SKM-1 (cell line): ENCODE measurements around the gene PARD3.
"Not testable (repeated sequence)": the region's sequence is repeated elsewhere in the genome, so short reads cannot be mapped to it uniquely, and the experiment has no call there.

ENCODE experiments used
- DNase-seq: peaks from one replicate; lab custom pipeline; 2025; ENCODE audit not compliant: unreplicated experiment; lab: John Stamatoyannopoulos, UW

Gene PARD3

DNA sequence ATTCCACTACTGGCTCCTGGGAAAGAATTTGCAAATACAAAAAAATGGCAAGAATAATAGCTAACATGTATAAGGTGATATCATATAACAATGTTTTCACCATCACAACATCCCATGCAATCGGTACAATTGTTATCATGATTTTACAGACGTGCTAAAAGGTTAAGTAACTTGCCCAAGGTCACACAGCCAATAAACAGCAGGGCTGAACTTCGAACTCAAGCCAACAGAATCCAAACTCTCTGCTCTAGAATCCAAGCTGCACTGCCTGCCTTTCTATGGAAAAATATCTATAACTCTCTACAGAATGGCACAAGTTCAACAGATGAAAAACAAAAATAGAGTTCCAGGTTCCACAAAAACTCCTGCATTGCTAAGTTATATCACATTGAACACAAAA lies 160.9 kb downstream of the PARD3 start:
- DNase-seq = no peak

DNA sequence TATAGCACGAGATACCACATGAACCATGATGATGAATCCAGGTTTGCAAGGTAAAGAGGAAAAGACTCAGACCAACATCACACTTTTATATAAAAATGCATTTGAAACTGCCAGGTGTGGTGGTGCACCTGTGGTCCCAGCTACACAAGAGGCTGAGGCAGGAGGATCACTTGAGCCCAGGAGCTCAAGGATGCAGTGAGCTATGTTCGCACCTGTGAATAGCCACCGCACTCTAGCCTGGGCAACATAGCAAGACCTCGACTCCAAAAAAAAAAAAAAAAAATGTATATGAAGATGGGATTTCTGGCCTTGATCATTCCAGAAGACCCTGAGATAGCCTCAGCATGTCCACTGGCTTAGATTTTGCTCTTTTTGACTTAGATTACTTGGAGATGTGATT lies 161.6 kb downstream of the PARD3 start:
- no peak for DNase-seq

DNA sequence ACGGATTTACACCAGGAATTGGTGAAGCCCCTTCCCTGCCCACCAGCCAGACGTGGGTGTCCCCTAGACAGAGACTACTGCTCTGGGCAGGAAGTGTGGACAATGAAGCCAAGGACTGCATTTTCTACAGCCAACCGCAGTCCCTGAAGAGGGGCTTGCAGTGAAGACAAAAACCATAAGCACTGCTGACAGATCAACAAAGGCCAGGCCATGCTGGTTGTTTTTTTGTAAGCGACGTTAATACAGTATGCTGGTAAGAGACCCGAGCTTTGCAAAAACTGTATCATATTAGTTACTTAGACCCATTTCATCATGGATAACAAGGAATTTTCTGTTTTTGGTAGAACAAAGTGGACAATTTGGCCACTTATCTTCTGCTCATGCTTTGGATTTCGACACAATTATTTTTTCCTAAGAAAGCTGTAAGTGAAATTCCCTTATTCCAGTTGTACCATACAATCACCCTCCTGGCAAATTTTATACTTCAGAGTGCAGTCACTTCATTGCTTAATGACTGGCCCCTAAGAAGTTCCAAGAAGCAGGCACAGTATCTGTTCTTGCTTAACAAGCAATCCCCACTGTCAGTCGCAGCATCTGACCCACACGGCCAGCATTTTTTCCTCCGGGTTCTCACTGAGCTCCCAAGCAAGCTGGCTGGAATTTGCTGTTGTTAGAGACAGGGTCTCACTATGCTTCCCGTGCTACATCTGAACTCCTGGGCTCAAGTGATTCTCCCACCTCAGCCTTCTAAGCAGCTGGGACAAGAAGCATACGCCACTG lies 163.5 kb downstream of the PARD3 start:
- no peak for DNase-seq

DNA sequence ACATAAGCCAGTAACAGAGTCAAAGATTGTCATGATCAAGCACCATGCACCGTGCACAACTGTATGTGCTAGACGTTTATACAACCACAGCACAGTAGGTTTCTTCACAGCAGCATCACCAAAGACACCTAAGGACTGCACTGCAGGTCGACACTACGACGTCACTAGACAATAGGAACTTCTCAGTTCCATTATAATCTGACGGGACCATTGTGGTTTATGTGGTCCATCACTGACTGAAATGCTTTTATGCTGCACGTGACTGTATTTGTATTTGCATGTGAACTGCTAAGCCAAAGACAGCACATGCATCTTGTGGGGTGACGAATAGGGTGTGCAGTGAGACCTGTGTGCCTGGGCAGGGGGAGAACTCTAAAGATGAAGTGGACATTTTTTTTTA lies 164.9 kb downstream of the PARD3 start:
- no peak for DNase-seq

DNA sequence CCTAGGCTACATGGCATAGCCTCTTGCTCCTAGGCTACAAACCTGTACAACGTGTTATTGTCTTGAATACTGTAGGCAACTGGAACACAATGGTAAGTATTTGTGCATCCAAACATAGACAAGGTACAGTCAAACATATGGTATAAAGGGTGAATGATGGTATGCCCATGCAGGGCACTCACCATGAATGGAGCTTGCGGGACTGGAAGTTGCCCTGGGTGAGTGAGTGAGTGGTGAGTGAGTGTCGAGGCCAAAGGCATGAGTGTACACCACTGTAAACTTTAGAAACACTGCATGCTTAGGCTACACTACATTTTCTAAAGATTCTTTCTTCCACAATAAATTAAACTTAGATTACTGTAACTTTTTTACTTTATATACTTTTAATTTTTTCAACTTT lies 165.7 kb downstream of the PARD3 start:
- no peak for DNase-seq

DNA sequence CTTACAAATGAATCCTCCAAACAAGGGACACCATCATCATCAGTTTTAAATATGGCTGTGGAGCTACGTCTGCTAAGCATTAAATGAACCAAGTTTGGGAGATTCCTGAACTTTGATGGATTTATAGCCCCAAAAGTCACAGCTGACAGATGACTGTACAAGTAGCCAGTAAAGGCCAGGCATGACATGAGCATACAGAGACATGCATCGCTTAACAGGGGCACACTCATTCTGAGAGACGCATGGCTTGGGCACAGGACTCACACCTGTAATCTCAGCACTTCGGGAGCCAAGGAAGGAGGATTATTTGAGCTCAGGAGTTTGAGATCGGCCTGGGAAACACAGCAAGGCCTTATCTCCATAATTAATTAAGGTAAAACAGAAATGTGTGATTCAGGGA lies 166.2 kb downstream of the PARD3 start:
- DNase-seq = no peak

DNA sequence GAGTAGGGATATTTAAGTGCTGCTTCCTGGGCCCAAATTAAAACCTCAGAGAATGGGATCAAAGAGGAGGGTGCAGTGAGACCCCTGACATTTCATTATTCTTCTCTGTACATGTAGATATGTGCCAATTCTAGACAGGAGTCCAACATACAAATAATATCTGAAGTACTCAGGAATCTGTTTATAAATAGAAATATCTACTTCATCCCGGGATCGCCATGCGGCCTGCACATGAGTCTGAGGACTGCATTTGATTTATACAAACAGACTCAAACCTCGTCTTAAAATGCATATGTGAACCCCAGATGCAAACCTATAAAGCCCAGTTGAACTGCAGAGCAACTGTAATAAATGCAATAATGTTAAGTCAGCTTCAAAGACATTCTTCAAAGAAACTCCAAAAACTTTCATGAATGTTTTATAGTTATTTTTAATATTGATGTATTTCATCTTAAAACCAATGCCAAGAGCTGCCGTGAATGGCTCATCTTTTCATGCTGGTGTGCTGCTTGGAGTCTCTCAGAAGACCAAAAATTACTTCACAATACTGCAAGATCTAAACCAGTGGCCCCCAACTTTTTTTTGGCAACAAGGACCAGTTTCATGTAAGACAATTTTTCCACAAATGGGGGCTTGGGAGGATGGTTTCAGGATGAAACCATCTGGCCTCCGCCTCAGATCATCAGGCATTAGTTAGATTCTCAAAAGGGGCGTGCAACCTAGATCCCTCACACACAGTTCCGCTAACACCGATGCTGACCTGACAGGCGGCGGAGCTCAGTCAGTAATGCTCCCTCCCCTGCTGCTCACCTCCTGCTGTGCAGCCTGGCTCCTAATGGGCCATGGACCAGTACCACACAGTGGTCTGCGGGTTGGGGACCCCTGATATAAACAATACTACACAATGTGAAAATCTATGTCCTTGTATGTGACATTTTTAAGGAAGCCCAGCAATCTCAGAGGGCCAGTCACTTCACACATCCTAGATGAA lies 166.9 kb downstream of the PARD3 start:
- DNase-seq = no peak

DNA sequence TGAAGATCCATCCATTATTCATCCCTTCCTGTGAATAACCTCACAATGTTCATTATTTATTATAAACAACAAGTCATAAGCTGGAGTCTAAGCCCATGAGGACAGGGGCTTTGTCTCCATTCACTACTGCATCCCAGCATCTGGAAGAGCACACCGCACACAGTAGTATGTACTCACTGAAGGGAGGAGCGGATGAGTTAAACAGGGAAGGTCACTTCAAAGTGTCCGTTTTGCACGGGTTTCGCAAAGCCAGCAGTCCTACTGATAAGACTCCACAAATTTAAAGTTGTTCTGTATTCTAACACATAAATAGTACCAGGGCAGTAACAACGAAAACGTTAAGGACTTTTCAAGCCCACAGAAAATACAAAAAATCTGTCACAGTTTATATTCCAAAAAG lies 167.9 kb downstream of the PARD3 start:
- DNase-seq = no peak

DNA sequence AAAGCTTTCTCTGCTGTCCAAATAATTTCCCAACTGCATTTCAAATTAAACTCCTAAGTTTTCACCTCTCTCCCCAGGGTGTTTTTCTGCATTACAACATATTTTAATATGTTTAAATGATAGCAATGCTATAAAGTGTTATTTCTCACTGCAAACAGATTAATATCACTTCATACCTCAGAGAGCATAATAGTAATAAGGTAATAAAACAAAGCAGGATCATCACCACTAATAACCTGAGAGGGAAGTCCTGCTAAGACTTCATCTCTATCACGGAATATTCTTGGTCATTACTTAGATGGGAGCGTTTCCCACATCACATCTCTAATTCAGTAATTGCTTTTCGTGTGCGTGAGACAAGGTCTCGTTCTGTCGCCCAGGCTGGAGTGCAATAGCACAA lies 168.8 kb downstream of the PARD3 start:
- no peak for DNase-seq

DNA sequence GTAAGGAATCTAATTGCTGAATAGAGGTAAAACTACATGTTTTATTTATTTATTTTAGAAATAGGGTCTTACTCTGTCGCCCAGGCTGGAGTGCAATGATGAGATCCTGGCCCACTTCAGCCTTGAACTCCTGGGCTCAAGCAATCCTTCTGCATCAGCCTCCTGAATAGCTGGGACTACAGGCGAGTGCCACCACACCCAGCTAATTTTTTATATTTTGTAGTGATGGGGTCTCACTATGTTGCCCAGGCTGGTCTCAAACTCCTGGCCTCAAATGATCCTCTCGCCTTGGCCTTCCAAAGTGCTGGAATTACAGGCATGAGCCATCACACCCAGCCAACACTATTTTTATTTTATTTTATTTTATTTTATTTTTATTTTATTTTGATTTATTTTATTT lies 170.3 kb downstream of the PARD3 start:
- DNase-seq = not testable (repeated sequence)

DNA sequence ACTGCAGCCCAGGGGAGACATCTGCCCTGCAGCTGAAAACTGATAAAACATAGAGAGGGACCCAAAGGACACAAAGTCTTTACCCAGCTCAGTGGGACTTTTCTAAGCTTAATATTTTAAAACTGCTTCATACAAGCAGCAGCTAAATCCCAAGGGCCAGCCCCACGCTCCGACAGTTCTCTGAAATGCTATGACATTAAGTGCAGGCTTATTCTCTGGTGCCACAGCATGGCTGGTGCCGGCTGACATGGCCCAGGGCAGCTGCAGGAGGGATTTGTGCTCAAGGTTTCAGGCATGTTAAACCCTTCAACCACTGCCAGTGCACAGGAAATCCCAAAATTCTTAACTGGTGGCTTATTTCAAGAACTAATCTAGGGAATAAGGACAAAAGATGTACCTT lies 170.9 kb downstream of the PARD3 start:
- DNase-seq = no peak

DNA sequence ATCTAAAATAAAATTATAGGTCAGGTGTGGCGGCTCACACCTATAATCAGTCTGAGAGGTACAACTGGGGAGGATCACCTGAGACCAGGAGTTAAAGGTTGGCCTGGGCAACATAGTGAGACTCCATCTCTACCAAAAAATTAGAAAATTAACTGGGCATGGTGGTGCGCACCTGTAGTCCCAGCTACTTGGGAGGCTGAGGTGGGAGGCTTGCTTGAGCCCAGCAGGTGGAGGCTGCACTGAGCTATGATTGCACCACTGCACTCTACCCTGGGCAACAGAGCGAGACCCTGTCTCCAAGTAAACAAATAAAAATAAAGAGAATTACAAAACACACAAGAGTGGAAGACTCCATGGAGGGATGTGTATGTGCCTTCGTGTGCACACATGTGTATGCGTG lies 171.5 kb downstream of the PARD3 start:
- DNase-seq = no peak

DNA sequence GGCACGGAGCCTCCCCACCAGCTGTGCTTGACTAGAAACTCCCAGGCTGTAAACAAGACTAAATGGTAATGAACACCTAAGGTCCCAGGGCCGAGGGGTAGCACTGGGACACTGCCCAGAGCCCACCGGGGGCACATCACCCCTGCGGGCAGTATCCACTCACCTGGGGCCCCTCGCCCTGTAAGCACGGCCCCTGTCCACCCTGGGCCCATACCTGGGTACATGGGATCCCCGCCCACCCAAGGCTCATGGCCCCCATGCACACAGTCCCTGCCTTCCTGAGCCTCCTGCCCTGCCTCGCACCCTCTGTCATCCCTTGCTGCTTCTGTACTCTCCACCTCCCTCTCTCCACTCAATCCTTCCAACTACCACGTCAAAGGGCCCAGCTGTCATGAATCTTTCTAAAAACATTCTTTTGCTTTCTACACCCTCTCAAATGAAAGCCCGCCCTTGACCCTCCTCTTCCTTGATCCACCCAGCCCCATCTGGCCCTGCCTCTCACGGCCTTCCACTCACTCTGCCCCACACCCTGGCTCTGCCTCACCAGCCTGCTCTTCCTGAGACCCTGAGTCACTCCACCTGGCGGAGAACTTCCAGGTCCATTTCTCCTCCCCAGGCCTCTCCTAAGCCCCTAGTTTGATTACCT lies 173.1 kb downstream of the PARD3 start:
- no peak for DNase-seq

DNA sequence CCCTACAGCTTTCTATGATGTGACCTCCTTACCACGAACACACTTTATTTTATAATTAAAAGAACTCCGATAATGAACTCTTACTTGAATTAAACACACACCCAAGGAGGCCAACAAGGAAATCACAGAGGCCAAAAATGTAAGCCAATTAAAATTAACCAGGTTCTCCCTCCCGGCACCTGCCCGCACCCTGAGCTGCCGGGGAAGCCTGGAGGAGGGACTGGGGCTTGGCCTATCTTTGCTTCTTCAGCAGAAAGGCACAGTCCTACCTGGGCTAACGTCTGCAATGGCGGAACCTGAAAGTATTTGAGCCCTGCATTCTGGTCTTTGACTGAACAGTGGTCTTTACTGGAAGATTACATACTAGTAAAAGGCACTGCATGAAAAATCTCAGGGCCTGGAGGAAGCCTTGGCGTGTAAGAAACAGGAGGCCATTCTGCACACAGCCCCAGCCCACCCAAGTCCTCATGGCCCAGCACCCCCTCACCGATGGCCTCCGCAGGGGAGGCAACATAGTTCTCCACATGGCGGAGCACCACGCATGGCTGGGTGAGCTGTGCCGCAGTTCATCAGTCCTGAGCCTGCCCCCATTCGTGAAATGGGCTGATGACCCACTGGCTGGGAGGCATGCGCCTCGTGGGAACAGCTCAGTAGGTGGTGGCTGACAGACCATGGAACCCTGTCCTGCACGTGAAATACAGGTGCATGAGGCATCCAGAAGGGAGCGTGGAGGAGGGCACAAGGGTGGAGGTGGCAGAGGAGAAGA lies 173.8 kb downstream of the PARD3 start:
- DNase-seq = no peak

DNA sequence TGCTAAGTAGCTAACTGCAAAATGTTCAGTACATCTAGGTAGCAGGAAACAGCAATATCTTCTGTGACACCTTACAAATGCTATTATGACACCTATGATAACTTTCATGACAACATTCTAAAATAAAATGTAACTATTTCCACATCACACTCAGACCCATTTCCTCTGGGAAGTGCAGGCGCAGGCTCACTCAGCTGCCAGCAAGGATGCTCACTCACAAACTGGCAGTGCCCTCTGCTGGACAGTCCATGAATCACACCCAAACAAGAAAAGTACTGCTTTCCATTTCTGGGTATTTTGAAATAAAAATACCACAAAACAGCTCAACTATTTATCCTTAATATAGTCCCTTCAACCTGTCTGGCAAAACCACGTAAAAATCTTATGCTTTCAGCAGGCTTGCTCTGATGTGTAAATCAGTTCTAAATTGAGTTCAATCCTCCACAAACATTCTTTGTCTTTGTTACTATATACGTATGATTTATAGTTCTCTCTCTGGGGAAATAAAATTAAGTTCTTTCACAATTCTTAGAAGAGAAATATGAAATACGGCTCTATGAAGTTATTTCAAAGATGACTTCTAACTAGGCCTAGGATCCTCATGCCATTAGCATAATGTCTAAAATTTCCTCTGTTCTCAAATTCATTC lies 176.6 kb downstream of the PARD3 start:
- DNase-seq = peak; percentile 12

DNA sequence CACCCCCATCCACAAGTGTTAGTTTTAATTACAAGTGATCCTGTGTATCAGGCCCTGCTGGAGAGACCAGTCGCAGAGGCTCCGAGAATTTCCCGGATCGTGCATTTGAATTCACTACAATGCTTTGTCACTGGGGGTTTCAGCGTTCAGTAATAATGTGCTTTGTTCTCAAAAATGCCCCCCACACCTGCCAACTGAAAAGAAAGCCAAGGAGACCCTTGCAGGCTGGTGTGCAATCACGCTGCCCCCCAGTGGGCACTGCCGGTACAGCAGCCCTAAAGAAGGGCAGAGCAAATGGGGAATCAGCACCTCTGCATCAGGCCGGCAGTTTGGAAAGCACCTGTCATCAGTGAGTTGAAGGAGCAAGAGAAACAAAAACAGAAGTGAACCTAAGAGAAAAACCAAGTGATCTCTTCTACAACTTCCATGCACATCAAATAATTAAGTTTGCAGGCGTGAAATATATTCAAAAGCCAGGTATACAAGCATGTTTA lies 177.6 kb downstream of the PARD3 start:
- DNase-seq = no peak

DNA sequence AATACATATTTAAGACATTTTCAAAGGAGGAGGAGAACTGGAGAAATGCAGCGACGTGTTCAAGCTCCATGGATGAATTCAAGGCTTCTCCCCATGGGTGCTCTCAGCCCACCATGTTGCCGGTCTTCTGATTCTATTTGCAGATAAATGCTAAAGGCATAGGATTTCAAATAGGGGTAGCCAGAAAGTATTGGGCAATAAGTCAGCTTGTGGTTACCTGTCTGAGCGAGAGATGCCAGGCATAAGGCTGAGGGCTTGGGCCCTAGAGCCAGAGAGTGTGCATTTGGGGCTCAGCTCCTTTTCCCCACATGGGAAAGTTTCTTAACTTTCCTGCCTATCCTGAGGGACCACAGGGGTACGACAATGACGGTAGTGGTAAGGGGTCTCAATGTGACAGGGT lies 180.0 kb downstream of the PARD3 start:
- no peak for DNase-seq

DNA sequence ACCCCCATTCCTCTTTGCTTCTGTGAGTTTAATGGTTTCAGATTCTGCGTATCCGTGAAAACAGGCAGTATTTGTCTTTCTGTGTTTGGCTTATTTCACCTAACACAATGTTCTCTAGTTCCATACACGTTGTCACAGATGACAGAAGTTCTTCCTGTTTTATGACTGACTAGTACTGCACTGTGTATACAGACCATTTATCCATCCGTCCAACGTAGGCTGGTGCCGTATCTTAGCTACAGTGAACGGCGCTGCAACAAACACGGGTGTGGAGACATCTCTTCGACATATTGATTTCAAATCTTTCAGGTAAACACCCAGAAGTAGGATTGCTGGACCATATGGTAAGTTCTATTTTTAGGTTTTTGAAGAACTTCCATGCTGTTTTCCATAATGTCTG lies 181.7 kb downstream of the PARD3 start:
- no peak for DNase-seq

DNA sequence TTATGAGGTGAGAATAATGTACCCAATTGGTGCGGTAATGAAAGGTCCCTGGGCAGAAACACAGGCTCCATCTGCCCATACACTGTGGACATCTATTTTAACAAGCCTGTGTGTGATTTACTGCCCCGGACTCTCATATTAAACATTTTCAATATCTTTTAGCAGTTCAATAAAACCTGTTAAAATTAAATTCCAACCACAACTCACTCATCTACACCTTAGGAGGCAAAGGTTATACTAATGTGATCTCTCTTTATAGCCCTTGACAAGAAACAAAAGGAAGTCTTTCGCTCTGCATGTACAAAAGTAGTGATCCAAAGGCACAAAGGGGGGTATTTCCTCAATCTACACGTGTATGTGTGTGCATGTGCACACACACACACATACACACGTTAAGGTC lies 186.0 kb downstream of the PARD3 start:
- no peak for DNase-seq

DNA sequence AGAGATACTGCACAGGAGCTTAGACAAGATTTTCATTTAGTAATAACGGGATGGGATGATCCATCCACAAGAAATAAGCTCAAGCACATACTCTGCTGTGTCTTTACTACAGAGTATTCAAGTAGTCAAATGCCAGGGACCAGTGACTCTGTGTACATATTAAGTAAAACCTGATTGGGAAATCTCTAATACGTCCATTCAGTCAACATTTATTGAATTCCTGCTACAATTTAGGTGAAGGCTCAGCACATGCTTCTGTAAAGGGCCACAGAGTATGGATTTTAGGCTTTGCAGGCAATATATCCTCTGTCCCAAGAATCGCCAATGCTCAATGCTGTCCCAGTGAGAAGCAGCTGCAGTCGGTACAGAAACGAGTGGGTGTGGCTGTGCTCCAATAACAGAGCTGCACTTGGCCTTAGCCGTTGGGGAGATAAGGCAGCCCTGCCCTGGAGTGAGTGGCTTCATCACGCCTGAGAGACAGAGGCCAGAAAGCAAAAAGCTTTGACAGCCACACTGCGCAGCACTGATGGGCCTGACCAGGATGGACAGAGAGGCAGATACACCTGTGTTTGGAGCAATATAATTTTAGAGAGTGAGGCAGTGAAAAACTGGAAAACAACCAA lies 186.8 kb downstream of the PARD3 start:
- DNase-seq = no peak
